GM23248 (cell line): ENCODE results near the gene RXYLT1. TPM values are rescaled to one million over a fixed set of nuclear protein-coding genes. Genes with fewer than 3 reads are reported as not detected.
"Not testable (repeated sequence)": the region's sequence is repeated elsewhere in the genome, so short reads cannot be mapped to it uniquely, and the experiment has no call there.

Source experiments
- DNase-seq: peaks from one replicate; pipeline ENCODE4 v3.0.0-alpha.2; 2015
- H2AFZ ChIP-seq: fragments of 200-600 bp; sonication (generic); 2 replicates; pipeline ENCODE4 v1.6.1; 2016; ENCODE audit warnings: antibody characterized with exemption
- H3F3A ChIP-seq: fragments of 200-600 bp; sonication (generic); 2 replicates; pipeline ENCODE4 v1.6.1; 2016; ENCODE audit warnings: mild to moderate bottlenecking, antibody characterized with exemption, mixed run types; ENCODE audit not compliant: insufficient read depth
- H3K27ac ChIP-seq: fragments of 200-600 bp; sonication (generic); 2 replicates; pipeline ENCODE4 v1.5.1; 2016; ENCODE audit warnings: mild to moderate bottlenecking
- H3K27me3 ChIP-seq: fragments of 200-600 bp; sonication (generic); replicated peaks from 2 replicates; pipeline ENCODE4 v1.6.1; 2016; ENCODE audit warnings: mild to moderate bottlenecking; ENCODE audit not compliant: insufficient read depth
- H3K36me3 ChIP-seq: fragments of 200-600 bp; sonication (generic); 2 replicates; pipeline ENCODE4 v1.6.1; 2016; ENCODE audit warnings: low read depth, mild to moderate bottlenecking
- H3K4me1 ChIP-seq: fragments of 200-600 bp; sonication (generic); 2 replicates; pipeline ENCODE4 v1.6.1; 2016; ENCODE audit warnings: mild to moderate bottlenecking; ENCODE audit not compliant: insufficient read depth
- H3K4me2 ChIP-seq: fragments of 200-600 bp; sonication (generic); one replicate; pipeline ENCODE4 v1.6.1; 2016; ENCODE audit warnings: mild to moderate bottlenecking; ENCODE audit not compliant: unreplicated experiment
- H3K4me3 ChIP-seq: fragments of 200-600 bp; sonication (generic); 2 replicates; pipeline ENCODE4 v1.5.1; 2016; ENCODE audit warnings: mild to moderate bottlenecking
- H3K79me2 ChIP-seq: fragments of 200-600 bp; sonication (generic); 2 replicates; pipeline ENCODE4 v1.6.1; 2016; ENCODE audit warnings: mild to moderate bottlenecking; ENCODE audit not compliant: insufficient read depth
- H3K9ac ChIP-seq: fragments of 200-600 bp; sonication (generic); 2 replicates; pipeline ENCODE4 v1.6.1; 2016; ENCODE audit warnings: mild to moderate bottlenecking
- H3K9me2 ChIP-seq: fragments of 200-600 bp; sonication (generic); 2 replicates; pipeline ENCODE4 v1.6.1; 2016; ENCODE audit warnings: mixed run types, mild to moderate bottlenecking, moderate library complexity; ENCODE audit not compliant: insufficient read depth
- H3K9me3 ChIP-seq: fragments of 200-600 bp; sonication (generic); one replicate; pipeline ENCODE4 v1.6.1; 2017; ENCODE audit warnings: low read depth
- H4K20me1 ChIP-seq: fragments of 200-600 bp; sonication (generic); 2 replicates; pipeline ENCODE4 v1.6.0; 2016; ENCODE audit not compliant: insufficient read depth
- EZH2 ChIP-seq: fragments of 200-600 bp; sonication (generic); IDR thresholded peaks from 2 replicates; pipeline ENCODE4 v1.6.1; 2018; ENCODE audit warnings: antibody characterized with exemption, mild to moderate bottlenecking; ENCODE audit not compliant: insufficient read depth, poor library complexity, severe bottlenecking
- EZH2phosphoT487 ChIP-seq: fragments of 200-600 bp; sonication (generic); IDR thresholded peaks from 2 replicates; pipeline ENCODE4 v1.6.1; 2018; ENCODE audit warnings: antibody characterized with exemption, moderate library complexity, mild to moderate bottlenecking, low read depth; ENCODE audit not compliant: insufficient read depth
- WGBS, 2 experiments: methylation state at CpG; one replicate each; pipeline ENCODE4 v1.1.6; 2015 to 2017; ENCODE audit warnings: low lambda C conversion rate in 2 of 2, low coverage in 1 of 2; ENCODE audit errors: missing lambda C conversion rate in 2 of 2; 5-methylcytosine and 5-hydroxymethylcytosine counted together
- in situ Hi-C: fragments of 300-500 bp; cut with MboI; formaldehyde crosslinking; loops from 2 replicates; pipeline ENCODE4 v1.15.0; 2020
- polyA plus RNA-seq: library from polyadenylated mRNA; unstranded; fragments of >200 nt; fragmentation: Nextera tagmentation; extraction: Ambion mirVana; gene quantifications from 2 replicates; pipeline ENCODE4 v1.2.1, GENCODE V29; 2016
- total RNA-seq: library from RNA; depleted of rRNA; stranded (reverse); fragments of >200 nt; shearing (Covaris generic); gene quantifications from 2 replicates; pipeline ENCODE4 v1.2.3, GENCODE V29; 2014

Gene RXYLT1
- total and polyA plus RNA-seq, 2 experiments from 2014 or later: 15.4 to 19.9 TPM

DNA sequence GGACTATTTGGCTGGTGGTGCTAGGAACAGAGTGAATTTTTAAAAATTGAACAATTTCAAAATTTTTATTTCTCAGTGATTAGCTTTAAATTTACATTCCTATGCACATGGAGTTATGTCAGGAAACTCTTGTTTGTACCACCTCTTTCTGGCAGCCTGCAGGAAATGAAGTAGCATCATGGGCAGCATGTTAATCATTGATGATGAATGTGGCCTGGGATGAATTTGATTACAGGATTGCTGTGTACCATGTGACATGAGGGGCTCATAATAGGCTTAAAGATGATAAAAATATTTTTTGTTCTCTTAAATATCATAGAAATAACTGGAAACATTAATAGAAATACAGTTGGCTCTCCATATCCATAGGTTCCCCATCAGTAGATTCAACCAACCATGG is 32.6 kb upstream of the RXYLT1 start:
- H3K79me2 ChIP-seq, H3K27ac ChIP-seq, H3K9ac ChIP-seq, H3K4me3 ChIP-seq, H3K9me3 ChIP-seq, H3K27me3 ChIP-seq, H3K4me1 ChIP-seq, H3K9me2 ChIP-seq, H3F3A ChIP-seq, in situ Hi-C loops, H2AFZ ChIP-seq, H3K4me2 ChIP-seq, H4K20me1 ChIP-seq, DNase-seq, H3K36me3 ChIP-seq: not testable (repeated sequence)

GRCh38 chr12:63747553-63747952 is 32.2 kb upstream of the RXYLT1 start:
- H4K20me1 ChIP-seq: no peaks in the 10 kb centered on the region
- H3K9ac ChIP-seq: no peak overlapping the region
- no peaks in the 10 kb centered on the region for H3K9me3 ChIP-seq
- H3K27ac ChIP-seq: no peak overlapping the region
- H3F3A ChIP-seq: no peaks in the 10 kb centered on the region
- H3K4me1 ChIP-seq: peaks cover 4% of the 10 kb centered on the region; the same call in 1 of the 2 replicates
- 63 to 75% methylated on average over 5 of the region's 5 CpGs for WGBS, 2 experiments
- no peaks in the 10 kb centered on the region for H3K79me2 ChIP-seq
- H3K36me3 ChIP-seq: no peaks in the 10 kb centered on the region
- no peaks in the 10 kb centered on the region for H3K9me2 ChIP-seq
- H3K4me2 ChIP-seq: no peak overlapping the region
- no peak for DNase-seq
- H3K27me3 ChIP-seq: no peaks in the 10 kb centered on the region
- H2AFZ ChIP-seq: no peak overlapping the region
- TF ChIP-seq EZH2phosphoT487 (no peak), EZH2 (no peak)
- no peak overlapping the region for H3K4me3 ChIP-seq
- in situ Hi-C loops: no loop called here

DNA sequence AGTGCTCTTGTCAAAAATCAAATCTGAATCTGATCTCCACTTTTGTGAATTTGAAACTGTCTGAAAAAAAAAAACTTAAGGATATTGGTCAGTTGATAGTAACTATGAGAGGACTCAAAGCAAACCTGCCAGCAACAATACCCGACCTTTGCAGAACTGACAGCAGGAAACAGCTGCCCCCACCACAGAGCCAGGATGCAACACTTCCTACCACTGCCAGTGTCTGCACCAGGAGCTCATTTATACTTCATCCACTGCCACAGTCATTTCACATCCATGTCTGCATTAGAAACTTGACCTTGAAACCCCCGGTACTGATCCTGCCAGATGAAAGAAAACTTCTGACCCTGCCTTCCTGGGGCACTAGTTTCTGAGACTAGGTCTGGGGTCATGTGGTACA is 27.4 kb upstream of the RXYLT1 start:
- Histone ChIP-seq H3K4me1 (no peaks in the 10 kb centered on the region), H4K20me1 (no peaks in the 10 kb centered on the region), H3F3A (no peaks in the 10 kb centered on the region), H3K9ac (no peak overlapping the region), H3K9me3 (no peaks in the 10 kb centered on the region), H3K27me3 (peaks cover 22% of the 10 kb centered on the region), H3K36me3 (no peaks in the 10 kb centered on the region), H3K9me2 (no peaks in the 10 kb centered on the region), H2AFZ (no peak overlapping the region), H3K4me2 (no peak overlapping the region), H3K79me2 (no peaks in the 10 kb centered on the region), H3K4me3 (no peak overlapping the region), H3K27ac (no peak overlapping the region)
- DNase-seq: no peak
- in situ Hi-C loops: no loop called here
- no peak for TF ChIP-seq EZH2phosphoT487
- WGBS, 2 experiments: 2 to 7% methylated on average over 2 of the region's 2 CpGs

DNA sequence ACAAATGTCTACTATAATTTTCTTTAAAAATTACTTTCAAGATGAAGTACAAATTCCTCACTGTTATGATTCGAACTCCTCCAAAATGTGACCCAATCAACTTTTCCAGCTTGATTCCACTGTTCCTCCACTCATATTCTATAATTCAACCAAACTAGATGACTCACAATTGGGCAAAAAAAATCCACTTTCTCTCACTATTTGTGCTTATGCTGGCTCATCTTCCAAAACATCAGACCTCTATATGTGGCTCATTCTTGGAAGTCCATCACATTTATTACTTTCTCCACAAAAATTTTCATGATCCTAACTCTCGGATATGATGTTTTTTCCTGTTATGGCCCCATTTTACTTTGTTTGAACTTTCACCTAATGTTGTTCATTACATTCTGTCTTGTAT is 26.9 kb upstream of the RXYLT1 start:
- DNase-seq: peak; percentile 1
- Histone ChIP-seq H3K4me1 (no peaks in the 10 kb centered on the region), H3F3A (no peaks in the 10 kb centered on the region), H3K79me2 (no peaks in the 10 kb centered on the region), H3K27ac (no peak overlapping the region), H3K27me3 (peaks cover 26% of the 10 kb centered on the region), H3K9me3 (no peaks in the 10 kb centered on the region), H3K9ac (no peak overlapping the region), H3K4me3 (no peak overlapping the region), H3K9me2 (no peaks in the 10 kb centered on the region), H3K4me2 (no peak overlapping the region), H2AFZ (no peak overlapping the region), H3K36me3 (no peaks in the 10 kb centered on the region), H4K20me1 (no peaks in the 10 kb centered on the region)
- WGBS, 2 experiments: 65 to 74% methylated on average over 2 of the region's 2 CpGs
- TF ChIP-seq EZH2 (no peak), EZH2phosphoT487 (no peak)
- in situ Hi-C loops: no loop called here

DNA sequence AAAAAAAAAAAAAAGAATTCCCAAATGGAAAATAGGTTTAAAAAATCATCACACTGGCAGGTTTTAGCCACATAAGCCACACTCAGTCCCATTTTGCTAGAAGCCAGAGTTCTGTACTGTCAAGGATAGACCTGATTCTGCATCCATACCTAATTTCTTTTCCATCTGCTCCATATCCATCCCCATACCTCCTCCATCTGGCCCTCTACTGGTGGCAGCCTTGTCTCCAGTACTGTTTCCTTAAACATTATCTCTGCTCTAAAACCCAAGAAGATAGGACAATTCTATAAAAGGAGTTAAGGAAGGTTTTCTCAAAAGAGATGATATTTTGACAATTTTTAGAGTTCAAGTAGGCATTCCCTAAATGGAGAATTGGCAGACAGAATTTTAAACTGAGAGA is 26.0 kb upstream of the RXYLT1 start:
- no peaks in the 10 kb centered on the region for H3K4me1 ChIP-seq
- no peaks in the 10 kb centered on the region for H3K79me2 ChIP-seq
- no peak overlapping the region for H3K27ac ChIP-seq
- H3K9me3 ChIP-seq: no peaks in the 10 kb centered on the region
- no peak for TF ChIP-seq EZH2
- TF ChIP-seq EZH2phosphoT487: no peak
- peaks cover 33% of the 10 kb centered on the region for H3K27me3 ChIP-seq
- H3F3A ChIP-seq: no peaks in the 10 kb centered on the region
- H2AFZ ChIP-seq: no peak overlapping the region
- H3K9ac ChIP-seq: no peak overlapping the region
- no peak overlapping the region for H3K4me2 ChIP-seq
- no peaks in the 10 kb centered on the region for H3K9me2 ChIP-seq
- peak; percentile 10 for DNase-seq
- in situ Hi-C loops: no loop called here
- H3K4me3 ChIP-seq: no peak overlapping the region
- no peaks in the 10 kb centered on the region for H3K36me3 ChIP-seq
- H4K20me1 ChIP-seq: no peaks in the 10 kb centered on the region
